GM21367 (cell line): ENCODE data around the gene AP3S2.
"Not testable (repeated sequence)": the region's sequence is repeated elsewhere in the genome, so short reads cannot be mapped to it uniquely, and the experiment has no call there.

Experiments
- ATAC-seq: cut with Tn5 transposase; IDR thresholded peaks from one replicate; pipeline ENCODE4 v1.9.1; 2021; ENCODE audit not compliant: unreplicated experiment

AP3S2 gene

DNA sequence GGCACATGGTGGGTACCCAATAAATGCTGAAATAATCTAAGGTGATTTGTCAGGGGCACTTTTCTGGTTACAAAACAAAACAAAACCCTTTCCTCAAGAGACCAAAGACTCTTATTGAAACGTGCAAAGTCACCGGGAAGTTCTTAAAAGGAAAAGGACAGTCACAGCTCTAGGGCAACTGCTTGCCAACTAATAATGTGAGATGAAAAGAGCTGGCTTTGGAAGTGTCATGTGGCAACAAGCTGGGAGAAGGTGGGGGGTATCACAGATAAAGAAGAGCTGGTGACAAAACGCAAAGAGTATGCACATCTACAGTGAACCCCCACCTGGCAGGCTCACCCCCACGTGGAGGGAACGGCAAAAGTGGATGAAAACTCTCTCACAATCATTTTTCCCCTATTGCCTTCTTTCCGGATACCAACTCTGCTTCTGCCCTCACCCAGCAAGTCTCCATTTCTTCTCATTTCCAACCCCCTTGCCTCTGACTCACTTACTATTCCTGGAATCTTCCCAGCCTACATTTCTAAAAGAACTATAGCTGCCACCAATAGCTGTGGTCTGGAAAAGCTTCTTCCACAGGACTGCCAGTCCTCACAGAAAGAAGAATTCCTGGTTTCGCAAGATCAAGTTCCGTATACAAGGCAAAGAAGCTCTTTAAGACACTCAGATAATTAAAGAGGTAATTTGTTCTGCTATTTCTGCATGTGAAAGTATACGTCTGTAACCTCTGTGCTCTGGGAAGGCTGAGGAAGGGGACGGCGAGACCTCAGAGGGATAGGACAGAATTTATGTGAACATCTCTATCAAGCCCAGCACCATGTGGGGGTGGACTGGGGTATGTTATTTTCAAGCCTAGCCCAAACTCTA is 57.3 kb downstream of the AP3S2 start:
- no peak for ATAC-seq

DNA sequence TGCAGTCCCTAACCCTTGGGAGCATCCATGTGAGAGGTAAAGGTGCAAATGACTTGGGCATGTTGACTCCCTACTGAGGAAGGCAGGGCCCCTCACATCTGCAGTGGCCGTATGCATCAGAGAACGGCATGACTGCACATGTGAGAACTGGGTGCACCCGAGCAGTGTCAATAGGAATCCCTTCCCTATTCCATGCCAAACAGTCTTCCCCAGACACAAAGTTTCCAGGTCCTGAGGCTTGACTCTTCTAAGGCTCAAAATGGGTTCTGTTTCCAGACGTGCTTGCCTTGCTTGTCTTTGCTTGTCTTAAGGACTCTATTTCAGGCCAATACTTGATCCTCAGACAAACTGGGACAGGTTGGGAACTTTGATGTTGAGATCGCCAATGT is 58.6 kb downstream of the AP3S2 start:
- ATAC-seq: no peak

DNA sequence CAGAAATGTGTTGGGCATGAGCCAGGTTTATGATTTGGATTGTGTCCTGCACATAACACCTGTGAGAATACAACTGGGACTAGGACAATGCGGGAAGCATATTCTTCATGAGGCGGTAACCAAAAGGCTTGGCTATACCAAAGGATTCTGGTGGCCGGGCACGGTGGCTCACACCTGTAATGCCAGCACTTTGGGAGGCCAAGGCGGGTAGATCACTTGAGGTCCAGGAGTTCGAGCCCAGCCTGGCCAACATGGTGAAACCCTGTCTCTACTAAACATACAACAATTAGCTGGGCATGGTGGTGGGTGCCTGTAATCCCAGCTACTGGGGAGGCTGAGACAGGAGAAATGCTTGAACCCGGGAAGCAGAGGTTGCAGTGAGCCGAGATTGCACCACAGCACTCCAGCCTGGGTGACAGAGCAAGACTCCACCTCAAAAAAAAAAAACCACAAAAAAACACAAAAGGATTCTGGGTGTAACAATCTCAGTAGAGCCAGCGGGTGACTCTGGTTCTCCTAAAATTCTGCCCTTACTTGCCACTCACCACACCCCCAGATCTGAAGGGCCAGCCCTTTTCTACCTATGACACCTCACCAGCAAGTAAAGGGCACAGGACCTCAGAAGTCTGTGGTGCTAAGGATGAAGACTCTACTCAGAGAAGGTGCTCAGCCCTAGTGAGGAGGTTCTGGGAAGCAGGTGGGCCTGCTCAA is 59.2 kb downstream of the AP3S2 start:
- ATAC-seq: not testable (repeated sequence)

DNA sequence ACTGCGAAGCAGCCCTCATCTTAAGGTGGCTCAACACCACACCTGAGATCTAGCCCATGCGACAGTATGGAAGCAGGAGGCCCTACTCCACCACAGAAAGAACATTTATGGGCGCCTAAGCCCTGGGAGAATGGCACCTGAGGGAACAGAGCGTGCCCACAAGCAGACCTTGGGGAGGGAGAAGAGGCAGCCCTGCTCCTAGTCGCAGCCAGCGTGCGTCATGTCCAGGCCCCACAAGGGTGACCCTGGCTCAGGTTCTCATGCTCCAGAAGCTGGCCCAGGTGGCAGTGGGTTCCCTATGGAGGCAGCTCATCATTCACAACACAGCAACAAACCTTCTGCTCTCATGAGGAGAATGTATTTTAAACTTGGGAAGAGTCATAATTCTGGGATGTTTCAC is 59.8 kb downstream of the AP3S2 start:
- no peak for ATAC-seq

DNA sequence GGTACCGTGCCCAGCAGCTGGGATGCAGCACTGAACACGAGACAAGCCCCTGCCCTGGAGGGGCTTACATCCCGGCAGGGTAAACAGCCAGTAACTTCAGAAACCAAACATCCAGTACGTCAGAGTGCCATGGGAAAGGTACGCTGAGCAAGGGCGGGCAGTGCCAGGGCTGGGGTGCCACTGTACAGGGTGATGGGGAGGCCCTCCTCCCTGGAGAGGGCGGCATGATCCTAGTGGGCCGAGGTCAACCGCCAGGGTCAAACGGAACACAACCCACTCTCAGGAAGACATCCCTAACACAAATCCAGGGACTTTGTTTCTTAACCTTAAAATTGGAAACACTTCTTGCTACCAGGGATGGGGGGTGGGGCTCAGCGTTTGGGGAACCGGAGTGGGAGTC is 63.2 kb downstream of the AP3S2 start:
- no peak for ATAC-seq

DNA sequence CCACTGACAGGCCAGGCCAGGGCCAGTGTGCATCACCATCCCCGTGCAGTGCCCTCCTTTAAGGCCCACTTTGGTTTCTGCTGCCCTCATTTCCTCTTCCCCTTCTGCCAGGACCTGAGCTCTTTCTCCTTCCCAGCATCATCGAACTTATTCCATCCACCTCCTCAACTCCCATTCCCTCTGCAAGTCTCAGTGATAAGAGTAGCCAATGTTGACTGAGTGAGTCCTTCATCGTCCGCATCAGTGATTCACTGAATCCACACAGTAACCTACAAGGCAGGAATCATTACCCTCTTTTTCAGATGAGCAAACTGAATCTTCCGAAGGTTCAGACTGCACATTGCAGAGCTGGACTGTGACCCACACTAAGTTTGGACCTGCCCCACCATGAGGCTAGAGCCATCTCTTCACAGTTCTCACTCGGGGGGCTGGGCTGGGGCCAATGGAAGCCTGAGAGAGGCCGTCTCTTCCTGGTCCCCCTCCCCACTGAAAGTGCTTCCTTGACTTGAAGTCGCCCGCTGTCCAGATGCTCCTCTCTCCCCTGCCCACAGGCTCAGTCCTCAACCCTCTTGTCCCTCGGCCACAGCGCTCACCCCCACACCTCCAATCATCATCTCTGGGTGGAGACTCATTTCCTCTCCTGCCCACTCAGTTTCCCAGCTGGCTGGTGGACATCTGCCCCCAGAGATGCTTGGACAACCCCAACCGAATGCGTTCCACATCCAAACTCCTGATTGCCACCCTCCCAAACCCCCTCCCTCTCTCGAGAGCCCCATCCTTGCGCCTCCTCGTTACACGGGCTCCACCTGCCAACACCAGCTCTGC is 64.0 kb downstream of the AP3S2 start:
- ATAC-seq: no peak

DNA sequence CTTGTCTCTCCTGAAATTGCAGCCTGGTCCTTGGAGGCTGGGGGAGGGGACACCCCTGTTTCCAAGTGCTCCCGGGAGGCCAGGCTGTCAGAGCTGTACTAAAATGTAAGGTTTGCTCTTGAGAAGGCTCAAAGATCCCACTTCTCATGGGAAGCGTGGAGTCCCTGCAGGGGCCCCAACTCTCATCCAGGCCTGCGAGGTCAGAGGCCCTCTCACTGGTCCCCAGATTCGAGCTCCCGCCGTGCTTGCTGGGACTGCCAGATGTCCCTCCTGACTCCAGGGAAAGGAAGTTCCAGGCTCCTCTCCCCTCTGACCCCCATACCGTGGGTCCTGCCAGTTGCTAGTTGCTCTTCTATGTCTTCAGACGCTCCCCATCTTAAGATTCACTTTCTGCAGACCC is 64.6 kb downstream of the AP3S2 start:
- no peak for ATAC-seq

DNA sequence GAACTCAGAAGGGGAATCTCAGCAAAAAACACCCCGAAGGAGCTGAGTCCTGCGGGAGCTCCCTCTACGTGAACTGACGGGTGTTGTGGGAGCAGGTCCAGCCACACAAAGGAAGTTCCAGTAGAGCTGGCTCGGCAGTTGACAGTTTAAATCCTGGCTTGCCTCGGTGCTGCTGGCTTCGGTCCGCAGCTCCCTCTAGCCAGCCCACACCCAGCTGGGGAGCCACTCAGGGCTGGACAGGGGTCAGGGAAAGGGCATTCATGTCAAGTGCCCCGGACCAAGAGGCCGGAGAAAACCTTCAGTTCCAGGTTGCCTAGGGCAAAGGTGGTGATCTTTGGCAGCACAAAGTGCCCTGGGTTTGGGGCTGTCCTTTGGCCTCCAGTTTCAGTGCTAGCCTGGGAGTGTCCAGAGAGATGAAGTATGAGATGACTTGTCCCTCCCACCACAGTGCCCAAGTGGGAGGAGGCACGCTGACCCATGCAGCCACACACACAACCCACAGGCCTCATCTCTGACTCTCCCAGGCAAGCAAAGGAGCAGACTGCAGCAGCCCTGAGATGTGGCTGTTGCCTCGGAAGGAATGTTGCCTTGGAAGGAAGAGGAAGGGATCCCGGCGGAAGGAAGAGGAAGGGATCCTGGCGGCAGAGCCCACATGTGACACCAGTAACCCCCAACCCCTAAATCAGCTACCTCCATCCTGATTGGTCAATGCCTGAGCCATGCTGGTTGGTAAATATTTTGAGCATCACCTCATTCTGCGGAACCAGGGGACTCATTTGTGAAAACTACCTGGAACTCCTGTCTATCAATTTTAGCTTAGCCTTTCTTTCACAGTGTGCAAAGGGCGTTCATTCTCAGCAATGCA is 65.3 kb downstream of the AP3S2 start:
- no peak for ATAC-seq

DNA sequence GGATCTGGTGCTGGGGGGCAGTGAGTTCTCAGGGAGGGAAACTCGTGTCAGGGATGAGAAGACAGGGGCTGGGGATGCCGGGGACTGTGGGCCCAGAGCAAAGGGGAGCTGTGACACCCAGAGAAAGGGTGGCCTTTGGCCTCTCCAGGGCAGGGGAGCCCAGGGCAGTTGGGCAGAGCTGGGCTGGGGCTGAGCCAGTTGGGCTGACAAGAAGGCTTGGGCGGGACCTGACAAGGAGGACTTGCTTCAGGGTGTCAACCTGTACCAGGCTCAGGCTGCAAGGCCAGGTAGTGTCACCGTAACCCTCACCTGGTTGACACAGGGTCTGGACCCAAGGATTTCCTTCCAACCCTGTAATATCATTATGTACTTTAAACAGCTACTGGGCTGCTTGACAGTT is 66.0 kb downstream of the AP3S2 start:
- no peak for ATAC-seq

DNA sequence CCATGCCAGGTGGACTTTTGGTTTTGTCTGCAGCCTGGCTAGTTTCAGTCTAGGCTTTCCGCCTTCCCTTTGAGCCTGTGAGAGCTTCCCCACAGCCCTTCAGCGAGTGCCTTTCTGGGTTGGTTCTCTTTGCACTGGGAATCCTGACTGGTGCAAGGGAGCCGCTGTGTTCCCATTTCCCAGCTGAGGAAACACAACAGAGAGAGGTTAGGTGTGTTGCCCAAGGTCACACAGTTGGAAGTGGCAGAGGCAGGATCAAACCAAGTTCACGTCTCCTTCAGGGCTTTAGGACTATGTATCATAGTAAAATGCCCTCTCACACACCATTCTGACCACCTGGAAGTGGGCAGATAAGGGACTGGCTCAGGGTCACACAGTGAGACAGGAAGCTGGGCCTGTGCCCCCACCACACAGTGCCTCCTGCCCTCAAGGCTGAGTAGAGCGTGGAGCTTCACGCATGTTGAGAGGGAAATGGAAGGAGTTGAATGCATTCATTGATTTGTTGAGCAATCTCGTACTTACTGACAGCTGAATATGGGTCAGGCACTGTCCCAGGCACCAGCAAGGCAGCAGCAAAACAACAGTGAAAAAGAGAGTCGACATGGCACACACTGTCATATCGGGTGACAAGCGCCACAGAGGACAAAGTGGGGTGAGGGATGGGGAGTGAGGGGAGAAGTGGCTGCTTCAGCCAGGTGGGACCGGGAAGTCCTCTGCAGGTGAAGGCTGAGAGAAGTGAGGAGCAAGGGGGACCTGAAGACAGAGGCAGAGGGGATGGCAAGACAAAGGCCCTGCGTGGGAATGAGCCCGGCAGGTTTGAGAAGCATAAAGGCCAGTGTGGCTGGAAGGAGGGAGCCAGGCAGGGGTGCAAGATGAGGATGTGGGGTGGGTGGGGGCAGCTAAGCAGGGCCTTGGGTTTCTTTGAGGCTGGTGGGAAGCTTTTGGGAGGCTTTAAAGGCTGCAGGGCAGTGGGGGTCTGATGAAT is 66.8 kb downstream of the AP3S2 start:
- ATAC-seq: no peak

DNA sequence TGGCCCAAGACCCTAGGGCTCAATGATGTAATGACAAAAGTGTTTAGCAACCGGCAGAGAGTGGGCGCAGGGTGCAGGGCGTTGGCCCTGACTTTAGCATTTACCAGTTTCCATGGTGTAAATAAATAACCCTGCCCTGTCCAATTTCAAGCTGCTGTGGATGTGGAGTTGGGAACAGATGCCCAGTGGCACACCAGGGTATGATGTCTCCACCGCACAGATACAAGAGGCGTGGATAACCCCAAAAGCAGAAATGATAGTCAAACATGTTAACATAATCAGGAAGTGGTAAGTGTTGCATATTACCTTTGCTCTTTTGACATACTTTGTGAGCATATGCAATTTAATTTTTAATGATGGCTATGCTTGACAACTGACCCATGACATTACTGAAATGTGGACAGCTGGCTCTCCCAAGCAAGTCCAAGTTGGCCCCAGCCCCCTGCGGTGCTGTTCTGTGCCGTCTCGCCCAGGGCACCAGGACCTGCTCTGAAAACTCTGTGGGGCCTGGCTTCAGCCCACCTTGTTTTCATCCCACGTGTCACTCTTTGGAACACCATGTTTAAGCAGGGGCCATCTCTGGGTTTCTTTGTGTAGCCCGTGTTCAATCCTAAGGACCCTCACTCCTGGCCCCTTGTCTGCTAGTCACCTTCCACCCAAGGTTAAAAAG is 68.4 kb downstream of the AP3S2 start:
- ATAC-seq: no peak

DNA sequence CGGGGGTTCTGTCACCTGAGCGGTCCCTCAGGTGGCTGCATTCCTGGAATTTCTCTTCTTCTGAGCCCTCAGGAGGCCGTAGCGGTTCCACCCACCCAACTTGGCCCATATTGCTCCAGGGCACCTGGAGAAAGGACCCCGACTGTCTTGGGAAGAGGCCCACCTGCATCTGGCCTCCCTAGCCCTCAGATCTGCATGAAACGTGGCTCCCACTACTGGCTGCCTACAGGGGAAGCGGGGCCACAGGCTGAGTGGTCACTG is 69.3 kb downstream of the AP3S2 start:
- no peak for ATAC-seq

DNA sequence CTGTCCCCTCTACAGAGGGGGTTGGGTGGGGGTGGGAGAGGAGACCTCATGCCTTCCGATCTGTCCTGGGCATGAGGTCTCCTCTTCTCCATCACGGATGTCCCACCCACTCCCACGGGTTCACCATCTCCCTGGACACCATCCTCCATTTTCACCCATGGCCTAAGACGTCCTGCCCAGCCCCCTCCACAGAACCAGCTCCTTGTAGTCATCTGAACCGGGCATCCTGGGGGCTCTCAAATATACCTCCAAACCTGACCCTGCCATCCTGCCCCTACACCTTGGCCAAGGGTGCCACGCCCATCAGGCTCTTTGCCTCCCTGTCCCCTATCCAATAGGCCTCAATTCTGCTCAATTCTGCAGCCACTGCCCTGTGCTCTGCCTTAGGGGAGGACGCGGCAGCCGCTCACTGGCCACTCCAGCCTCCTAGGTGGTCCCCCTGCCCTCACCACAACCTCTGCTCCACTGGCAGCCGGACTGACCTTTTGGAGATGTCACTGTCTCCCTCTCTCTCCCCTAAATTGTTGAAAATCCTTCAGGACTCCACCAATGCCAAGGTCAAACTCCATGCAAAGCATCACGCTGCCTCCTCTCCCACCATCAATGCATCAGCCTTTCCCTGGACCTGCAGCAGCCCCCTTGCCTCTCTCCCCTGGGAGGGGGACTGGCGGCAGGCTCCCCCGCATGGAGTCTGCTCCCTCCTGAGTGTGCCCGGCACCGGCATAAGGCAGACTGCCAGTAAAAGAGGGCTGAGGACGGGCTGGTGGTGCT is 69.8 kb downstream of the AP3S2 start:
- ATAC-seq: no peak

DNA sequence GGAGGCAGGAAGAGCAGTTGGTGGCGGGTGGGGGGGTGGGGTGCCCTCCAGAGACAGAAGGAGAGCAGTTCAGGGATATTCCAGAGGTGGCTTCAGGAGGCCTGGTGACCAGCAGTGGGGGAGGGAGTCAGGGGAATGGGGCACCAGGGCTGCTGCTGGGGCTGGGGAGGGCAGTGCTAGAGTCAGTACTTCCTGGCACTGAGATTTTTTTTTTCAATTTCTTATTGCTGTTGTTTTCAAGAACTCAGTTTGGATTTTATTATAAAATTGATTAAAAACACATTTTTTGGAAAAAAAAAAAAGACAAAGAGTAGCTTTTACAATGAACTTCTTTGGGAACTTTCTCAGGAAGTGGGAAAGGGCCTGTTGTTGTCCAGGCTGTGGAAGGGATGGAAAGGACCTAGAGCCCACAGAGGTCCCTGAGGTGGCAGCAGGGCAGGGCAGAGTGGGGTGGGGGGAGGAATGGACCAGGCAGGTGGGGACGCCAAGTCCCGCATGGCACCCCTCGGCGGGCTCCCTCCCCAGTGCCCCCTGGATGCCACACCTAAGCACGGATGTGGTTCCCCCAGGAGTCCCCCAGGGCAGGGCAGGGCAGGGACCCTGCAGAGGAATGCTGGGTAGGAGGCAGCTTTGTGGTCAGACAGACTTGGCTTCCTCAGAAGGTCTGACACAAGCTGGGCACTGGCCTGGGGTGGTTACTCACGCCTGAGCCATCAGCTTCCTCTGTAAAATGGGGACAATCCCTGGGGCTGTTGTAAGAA is 70.7 kb downstream of the AP3S2 start:
- ATAC-seq: no peak

DNA sequence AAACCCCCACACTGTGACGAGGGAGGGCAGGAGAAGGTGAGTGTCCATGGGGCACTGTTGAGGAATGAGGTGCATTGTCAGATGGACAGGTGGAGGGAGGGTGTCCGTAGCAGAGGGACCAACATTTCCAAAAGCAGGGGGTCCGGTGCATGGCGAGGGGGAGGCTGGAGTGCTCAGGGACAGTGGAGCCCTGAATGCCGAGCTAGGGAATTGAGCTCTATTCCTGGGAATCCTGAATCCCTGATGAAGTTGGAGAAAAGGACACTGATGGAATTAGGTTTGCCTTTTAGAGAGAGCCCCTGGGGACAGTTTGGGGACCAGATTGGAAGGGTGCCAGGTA is 71.2 kb downstream of the AP3S2 start:
- ATAC-seq: no peak

DNA sequence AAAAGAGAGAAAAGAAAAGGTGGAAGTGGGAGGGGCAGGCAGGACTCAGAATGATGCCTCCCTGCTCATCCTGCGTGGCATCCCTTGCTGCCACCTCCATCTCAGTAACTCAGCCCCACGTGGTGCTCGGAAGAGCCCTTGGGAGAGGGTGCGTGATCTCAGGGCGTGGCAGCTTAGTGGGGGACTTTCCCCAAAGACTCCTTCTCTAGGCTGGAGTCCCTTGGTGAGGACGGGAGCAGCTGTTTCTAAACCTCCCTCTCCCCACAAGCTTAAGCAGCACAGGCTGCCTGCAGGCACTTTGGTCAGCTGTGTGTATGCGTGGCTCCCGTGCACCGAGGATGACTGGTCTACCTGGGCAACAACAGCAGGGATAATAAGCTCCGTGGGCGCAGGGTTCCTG is 71.8 kb downstream of the AP3S2 start:
- ATAC-seq: no peak

DNA sequence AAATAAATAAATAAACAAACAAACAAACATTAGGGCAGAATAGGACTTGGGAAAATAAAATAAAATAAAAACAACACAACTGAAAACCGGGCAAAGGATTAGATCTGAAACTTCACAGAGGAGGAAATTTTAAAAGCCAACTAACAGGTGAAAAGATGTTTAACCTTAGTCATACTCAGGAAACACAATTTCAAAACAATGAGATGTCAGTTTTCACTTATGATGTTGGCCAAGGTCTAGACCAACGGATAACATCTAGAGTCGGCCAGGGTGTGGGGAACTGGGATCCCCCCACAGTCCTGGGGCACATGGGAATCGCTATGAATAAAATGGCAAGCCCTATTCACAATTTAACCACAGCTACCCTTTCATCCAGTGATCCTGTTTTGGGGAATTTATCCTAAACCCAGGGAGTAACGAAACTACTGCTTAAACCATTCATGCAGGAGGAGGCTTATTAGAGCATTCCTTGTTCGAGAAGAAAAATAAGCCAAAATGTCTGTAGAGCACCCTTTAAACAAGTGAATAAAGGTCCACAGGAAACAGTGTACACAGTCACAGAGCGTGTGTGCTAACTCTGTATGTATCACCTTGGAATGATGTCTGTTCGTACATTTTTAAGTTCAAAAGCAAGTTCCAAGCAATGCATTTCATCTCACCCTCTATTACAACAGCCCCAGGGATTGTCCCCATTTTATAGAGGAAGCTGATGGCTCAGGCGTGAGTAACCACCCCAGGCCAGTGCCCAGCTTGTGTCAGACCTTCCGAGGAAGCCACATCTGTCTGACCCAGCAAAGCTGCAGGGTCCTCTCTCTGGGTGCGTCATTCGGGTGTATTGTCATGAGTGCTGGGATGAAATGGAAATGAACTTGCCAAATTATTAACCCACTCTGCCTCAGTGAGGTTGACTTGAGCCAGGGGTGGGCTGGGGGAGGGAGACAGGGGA is 72.9 kb downstream of the AP3S2 start:
- ATAC-seq: no peak
